Lower leg skin (tissue), 3 donors: ENCODE measurements around the gene RFX2.

Source experiments
- CTCF ChIP-seq, 3 donors: fragments of 450-650 bp; IDR thresholded peaks; one replicate each; pipeline ENCODE4 v1.5.1; 2016; ENCODE audit warnings: antibody characterized with exemption in 3 of 3, mild to moderate bottlenecking in 3 of 3, moderate library complexity in 2 of 3
- POLR2A ChIP-seq, 2 donors: fragments of 450-650 bp; IDR thresholded peaks; one replicate each; pipeline ENCODE4 v1.6.1; 2016 to 2017; ENCODE audit warnings: antibody characterized with exemption in 2 of 2, mild to moderate bottlenecking in 1 of 2, moderate library complexity in 1 of 2

- no peak for TF ChIP-seq CTCF (IDR thresholded peaks at IDR 0.05)
- no peak for TF ChIP-seq POLR2A (IDR thresholded peaks at IDR 0.05)
These were observed 35.4 kb downstream of the RFX2 start for GRCh38 chr19:6074709-6075403.
